H1 (cell line): ENCODE measurements around the gene EGFL6. TPM values are rescaled to one million over a fixed set of nuclear protein-coding genes. Genes with fewer than 3 reads are reported as not detected.

ENCODE experiments used
- ASH2L ChIP-seq: fragments of 200-600, 300-600 bp; sonication (generic); IDR thresholded peaks from one replicate; pipeline ENCODE4 v1.7.1; 2017; ENCODE audit warnings: low read length
- BACH1 ChIP-seq: IDR thresholded peaks from 2 replicates; pipeline ENCODE4 v1.6.1; 2012; ENCODE audit warnings: low read length, improper control_type of control experiment
- BCL11A ChIP-seq, 2 experiments: IDR thresholded peaks; one replicate each; pipeline ENCODE4 v1.6.1; 2011; ENCODE audit warnings: low read depth in 2 of 2, low read length in 2 of 2, mild to moderate bottlenecking in 2 of 2
- BRCA1 ChIP-seq: IDR thresholded peaks from 2 replicates; pipeline ENCODE4 v1.6.1; 2012; ENCODE audit warnings: low read depth, low read length, improper control_type of control experiment
- NANOG ChIP-seq: IDR thresholded peaks from 2 replicates; pipeline ENCODE4 v1.6.1; 2011; ENCODE audit warnings: low read length, low read depth, mild to moderate bottlenecking, inconsistent platforms; ENCODE audit not compliant: insufficient read depth, poor library complexity, severe bottlenecking
- PHF8 ChIP-seq: fragments of 200-600 bp; sonication (generic); conservative IDR thresholded peaks from 2 replicates; pipeline ENCODE4 v1.7.1; 2012; ENCODE audit warnings: low read depth, mild to moderate bottlenecking, inconsistent platforms, low read length, moderate library complexity
- TCF12 ChIP-seq: IDR thresholded peaks from 2 replicates; pipeline ENCODE4 v1.6.1; 2011; ENCODE audit warnings: low read depth, mild to moderate bottlenecking, low read length
- polyA plus RNA-seq, 7 experiments: library from polyadenylated mRNA; depleted of rRNA in 3 of 7; stranded (reverse) in 5 of 7; unstranded in 2 of 7; fragments of >200 nt in 5 of 7; fragments of 200-250 nt in 2 of 7; gene quantifications; 1 replicate in 5 of 7; 2 replicates in 1 of 7; 4 replicates in 1 of 7; pipeline versions ENCODE4 v1.2.1 to v1.2.3, GENCODE V29; 2011 to 2013; ENCODE audit warnings: missing spikeins in 2 of 7, mixed read lengths in 2 of 7
- total RNA-seq: library from RNA; stranded (reverse); fragmentation: NEBNext Ultra II Directional; extraction: Animal tissue kit (Norgen Biotek cat#: 25700); gene quantifications from 2 replicates; pipeline ENCODE4 v1.2.1, GENCODE V29; 2021
- TF ChIP-seq, protein P1 (sequence below): fragments of 300-600 bp; sonication (generic); IDR thresholded peaks from 2 replicates; pipeline ENCODE4 v1.7.1; 2012; ENCODE audit warnings: low read length, moderate library complexity, mild to moderate bottlenecking, inconsistent platforms; ENCODE audit not compliant: insufficient replicate concordance

Gene EGFL6
- total and polyA plus RNA-seq, 2 of the 8 experiments (the other 6 are each of a cell fraction or from before 2014, with no cell fraction given) = 0.93 to 1.1 TPM

- TF ChIP-seq, protein P1, sequence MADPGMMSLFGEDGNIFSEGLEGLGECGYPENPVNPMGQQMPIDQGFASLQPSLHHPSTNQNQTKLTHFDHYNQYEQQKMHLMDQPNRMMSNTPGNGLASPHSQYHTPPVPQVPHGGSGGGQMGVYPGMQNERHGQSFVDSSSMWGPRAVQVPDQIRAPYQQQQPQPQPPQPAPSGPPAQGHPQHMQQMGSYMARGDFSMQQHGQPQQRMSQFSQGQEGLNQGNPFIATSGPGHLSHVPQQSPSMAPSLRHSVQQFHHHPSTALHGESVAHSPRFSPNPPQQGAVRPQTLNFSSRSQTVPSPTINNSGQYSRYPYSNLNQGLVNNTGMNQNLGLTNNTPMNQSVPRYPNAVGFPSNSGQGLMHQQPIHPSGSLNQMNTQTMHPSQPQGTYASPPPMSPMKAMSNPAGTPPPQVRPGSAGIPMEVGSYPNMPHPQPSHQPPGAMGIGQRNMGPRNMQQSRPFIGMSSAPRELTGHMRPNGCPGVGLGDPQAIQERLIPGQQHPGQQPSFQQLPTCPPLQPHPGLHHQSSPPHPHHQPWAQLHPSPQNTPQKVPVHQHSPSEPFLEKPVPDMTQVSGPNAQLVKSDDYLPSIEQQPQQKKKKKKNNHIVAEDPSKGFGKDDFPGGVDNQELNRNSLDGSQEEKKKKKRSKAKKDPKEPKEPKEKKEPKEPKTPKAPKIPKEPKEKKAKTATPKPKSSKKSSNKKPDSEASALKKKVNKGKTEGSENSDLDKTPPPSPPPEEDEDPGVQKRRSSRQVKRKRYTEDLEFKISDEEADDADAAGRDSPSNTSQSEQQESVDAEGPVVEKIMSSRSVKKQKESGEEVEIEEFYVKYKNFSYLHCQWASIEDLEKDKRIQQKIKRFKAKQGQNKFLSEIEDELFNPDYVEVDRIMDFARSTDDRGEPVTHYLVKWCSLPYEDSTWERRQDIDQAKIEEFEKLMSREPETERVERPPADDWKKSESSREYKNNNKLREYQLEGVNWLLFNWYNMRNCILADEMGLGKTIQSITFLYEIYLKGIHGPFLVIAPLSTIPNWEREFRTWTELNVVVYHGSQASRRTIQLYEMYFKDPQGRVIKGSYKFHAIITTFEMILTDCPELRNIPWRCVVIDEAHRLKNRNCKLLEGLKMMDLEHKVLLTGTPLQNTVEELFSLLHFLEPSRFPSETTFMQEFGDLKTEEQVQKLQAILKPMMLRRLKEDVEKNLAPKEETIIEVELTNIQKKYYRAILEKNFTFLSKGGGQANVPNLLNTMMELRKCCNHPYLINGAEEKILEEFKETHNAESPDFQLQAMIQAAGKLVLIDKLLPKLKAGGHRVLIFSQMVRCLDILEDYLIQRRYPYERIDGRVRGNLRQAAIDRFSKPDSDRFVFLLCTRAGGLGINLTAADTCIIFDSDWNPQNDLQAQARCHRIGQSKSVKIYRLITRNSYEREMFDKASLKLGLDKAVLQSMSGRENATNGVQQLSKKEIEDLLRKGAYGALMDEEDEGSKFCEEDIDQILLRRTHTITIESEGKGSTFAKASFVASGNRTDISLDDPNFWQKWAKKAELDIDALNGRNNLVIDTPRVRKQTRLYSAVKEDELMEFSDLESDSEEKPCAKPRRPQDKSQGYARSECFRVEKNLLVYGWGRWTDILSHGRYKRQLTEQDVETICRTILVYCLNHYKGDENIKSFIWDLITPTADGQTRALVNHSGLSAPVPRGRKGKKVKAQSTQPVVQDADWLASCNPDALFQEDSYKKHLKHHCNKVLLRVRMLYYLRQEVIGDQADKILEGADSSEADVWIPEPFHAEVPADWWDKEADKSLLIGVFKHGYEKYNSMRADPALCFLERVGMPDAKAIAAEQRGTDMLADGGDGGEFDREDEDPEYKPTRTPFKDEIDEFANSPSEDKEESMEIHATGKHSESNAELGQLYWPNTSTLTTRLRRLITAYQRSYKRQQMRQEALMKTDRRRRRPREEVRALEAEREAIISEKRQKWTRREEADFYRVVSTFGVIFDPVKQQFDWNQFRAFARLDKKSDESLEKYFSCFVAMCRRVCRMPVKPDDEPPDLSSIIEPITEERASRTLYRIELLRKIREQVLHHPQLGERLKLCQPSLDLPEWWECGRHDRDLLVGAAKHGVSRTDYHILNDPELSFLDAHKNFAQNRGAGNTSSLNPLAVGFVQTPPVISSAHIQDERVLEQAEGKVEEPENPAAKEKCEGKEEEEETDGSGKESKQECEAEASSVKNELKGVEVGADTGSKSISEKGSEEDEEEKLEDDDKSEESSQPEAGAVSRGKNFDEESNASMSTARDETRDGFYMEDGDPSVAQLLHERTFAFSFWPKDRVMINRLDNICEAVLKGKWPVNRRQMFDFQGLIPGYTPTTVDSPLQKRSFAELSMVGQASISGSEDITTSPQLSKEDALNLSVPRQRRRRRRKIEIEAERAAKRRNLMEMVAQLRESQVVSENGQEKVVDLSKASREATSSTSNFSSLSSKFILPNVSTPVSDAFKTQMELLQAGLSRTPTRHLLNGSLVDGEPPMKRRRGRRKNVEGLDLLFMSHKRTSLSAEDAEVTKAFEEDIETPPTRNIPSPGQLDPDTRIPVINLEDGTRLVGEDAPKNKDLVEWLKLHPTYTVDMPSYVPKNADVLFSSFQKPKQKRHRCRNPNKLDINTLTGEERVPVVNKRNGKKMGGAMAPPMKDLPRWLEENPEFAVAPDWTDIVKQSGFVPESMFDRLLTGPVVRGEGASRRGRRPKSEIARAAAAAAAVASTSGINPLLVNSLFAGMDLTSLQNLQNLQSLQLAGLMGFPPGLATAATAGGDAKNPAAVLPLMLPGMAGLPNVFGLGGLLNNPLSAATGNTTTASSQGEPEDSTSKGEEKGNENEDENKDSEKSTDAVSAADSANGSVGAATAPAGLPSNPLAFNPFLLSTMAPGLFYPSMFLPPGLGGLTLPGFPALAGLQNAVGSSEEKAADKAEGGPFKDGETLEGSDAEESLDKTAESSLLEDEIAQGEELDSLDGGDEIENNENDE = no peak
- no peak for TF ChIP-seq BCL11A (IDR thresholded peaks at IDR 0.05; ENCODE audit: low read depth in 2 of 2, low read length in 2 of 2)
- no peak for TF ChIP-seq NANOG
- TF ChIP-seq TCF12 = no peak
- TF ChIP-seq ASH2L = no peak
- TF ChIP-seq PHF8 = no peak
- no peak for TF ChIP-seq BACH1
- TF ChIP-seq BRCA1 = no peak
- TF ChIP-seq, all 59 proteins: peak for 0
Measured at GRCh38 chrX:13681595-13681994, 112.2 kb downstream of the EGFL6 start (continued).
